Natural killer cell (primary cell): ENCODE data around the gene ATXN10. TPM values are rescaled to one million over a fixed set of nuclear protein-coding genes. Genes with fewer than 3 reads are reported as not detected.
"Not testable (repeated sequence)": the region's sequence is repeated elsewhere in the genome, so short reads cannot be mapped to it uniquely, and the experiment has no call there.

Source experiments
- ATAC-seq, 3 donors: fragments of 150-1000 bp in 2 of 3; fragments of 200-7000 bp in 1 of 3; cut with Tn5 transposase; 1 replicate in 1 of 3; 2 replicates in 2 of 3; pipeline ENCODE4 v1.10.0; 2021; ENCODE audit warnings: mild to moderate bottlenecking in 2 of 3, moderate library complexity in 2 of 3
- DNase-seq, 2 donors: peaks; one replicate each; pipeline versions ENCODE4 v3.0.0 to v3.0.0-alpha.2; 2013 to 2021; ENCODE audit warnings: mixed read lengths in 1 of 2
- H3K27ac ChIP-seq: one replicate; pipeline ENCODE4 v1.5.1; 2013; ENCODE audit warnings: mild to moderate bottlenecking, low read length
- H3K27me3 ChIP-seq: one replicate; pipeline ENCODE4 v1.6.1; 2013; ENCODE audit warnings: low read length; ENCODE audit not compliant: control insufficient read depth, insufficient read depth
- H3K36me3 ChIP-seq: one replicate; pipeline ENCODE4 v1.6.1; 2013; ENCODE audit warnings: low read length; ENCODE audit not compliant: control insufficient read depth, insufficient read depth
- H3K4me1 ChIP-seq: one replicate; pipeline ENCODE4 v1.6.1; 2013; ENCODE audit warnings: low read length; ENCODE audit not compliant: control insufficient read depth, insufficient read depth
- H3K4me3 ChIP-seq: one replicate; pipeline ENCODE4 v1.5.1; 2013; ENCODE audit warnings: low read length
- H3K9me3 ChIP-seq: one replicate; pipeline ENCODE4 v1.6.1; 2013; ENCODE audit warnings: low read length; ENCODE audit not compliant: control insufficient read depth, insufficient read depth
- H3K27ac Mint-ChIP-seq, 2 donors: one replicate each; pipeline ENCODE4 v1.8.0; 2022; ENCODE audit warnings: mild to moderate bottlenecking in 2 of 2, mixed read lengths in 2 of 2, moderate library complexity in 1 of 2
- H3K27me3 Mint-ChIP-seq, 2 donors: one replicate each; pipeline ENCODE4 v1.8.0; 2022; ENCODE audit warnings: low read depth in 2 of 2, mixed read lengths in 2 of 2
- H3K36me3 Mint-ChIP-seq: one replicate; pipeline ENCODE4 v1.8.0; 2022; ENCODE audit warnings: mixed read lengths
- H3K4me1 Mint-ChIP-seq, 2 donors: one replicate each; pipeline ENCODE4 v1.8.0; 2022; ENCODE audit warnings: mixed read lengths in 2 of 2
- H3K4me3 Mint-ChIP-seq: one replicate; pipeline ENCODE4 v1.8.0; 2022; ENCODE audit warnings: mild to moderate bottlenecking, moderate library complexity, mixed read lengths
- H3K9me3 Mint-ChIP-seq, 2 donors: one replicate each; pipeline ENCODE4 v1.8.0; 2022; ENCODE audit warnings: mixed read lengths in 2 of 2
- CTCF ChIP-seq: fragments of 200-600 bp; IDR thresholded peaks from one replicate; pipeline ENCODE4 v1.8.0; 2022; ENCODE audit warnings: antibody characterized with exemption
- WGBS: methylation state at CpG from one replicate; pipeline ENCODE4 v1.1.7; 2013; ENCODE audit warnings: missing lambda C conversion rate; ENCODE audit not compliant: insufficient coverage; 5-methylcytosine and 5-hydroxymethylcytosine counted together
- intact Hi-C: fragments of 100-400 bp; cut with micrococcal nuclease; formaldehyde crosslinking; loops from one replicate; pipeline ENCODE4 v1.14.2; 2022
- total RNA-seq, 4 donors: library from RNA; stranded (reverse); fragments of 120-200 nt in 1 of 4; gene quantifications; one replicate each; pipeline versions ENCODE4 v1.2.3 to v1.2.4, GENCODE V29; 2013 to 2022

Gene ATXN10, protein sequence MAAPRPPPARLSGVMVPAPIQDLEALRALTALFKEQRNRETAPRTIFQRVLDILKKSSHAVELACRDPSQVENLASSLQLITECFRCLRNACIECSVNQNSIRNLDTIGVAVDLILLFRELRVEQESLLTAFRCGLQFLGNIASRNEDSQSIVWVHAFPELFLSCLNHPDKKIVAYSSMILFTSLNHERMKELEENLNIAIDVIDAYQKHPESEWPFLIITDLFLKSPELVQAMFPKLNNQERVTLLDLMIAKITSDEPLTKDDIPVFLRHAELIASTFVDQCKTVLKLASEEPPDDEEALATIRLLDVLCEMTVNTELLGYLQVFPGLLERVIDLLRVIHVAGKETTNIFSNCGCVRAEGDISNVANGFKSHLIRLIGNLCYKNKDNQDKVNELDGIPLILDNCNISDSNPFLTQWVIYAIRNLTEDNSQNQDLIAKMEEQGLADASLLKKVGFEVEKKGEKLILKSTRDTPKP
- total RNA-seq = 10 to 100 TPM; 79.3 to 90.5 (median 88.8) TPM
- 126 TPM for total RNA-seq (2013)

DNA sequence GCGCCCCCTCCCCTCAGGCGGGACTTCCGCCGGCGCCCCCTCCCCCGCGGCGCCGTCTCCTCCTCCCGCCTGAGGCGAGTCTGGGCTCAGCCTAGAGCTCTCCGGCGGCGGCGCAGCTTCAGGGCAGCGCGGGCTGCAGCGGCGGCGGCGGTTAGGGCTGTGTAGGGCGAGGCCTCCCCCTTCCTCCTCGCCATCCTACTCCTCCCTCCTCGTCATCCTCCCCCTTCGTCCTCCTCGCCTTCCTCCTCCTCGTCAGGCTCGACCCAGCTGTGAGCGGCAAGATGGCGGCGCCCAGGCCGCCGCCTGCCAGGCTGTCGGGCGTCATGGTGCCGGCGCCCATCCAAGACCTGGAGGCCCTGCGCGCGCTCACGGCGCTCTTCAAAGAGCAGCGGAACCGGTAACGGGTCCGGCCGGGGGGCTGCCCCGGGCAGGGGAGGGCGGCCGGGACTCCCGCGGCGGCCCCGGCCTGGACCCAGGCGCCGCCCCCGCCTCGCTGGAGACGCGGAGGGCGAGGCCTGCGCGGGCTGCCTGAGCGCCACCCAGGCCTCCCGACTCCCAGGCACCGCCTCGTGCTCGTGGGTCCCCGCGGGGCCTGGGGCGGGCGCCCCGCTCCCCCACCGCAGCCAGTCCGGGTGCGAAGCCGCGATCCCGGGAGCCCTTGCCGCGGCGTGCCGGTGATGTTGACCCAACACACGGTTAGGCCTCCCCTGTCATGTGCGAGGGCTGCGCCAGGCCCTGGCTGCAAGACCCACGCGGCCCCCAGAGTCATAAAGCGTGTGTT, at the start of gene ATXN10:
Gene ATXN10, plus strand, starts transcription at position 52 of the 781 bp plus-strand sequence. Its CDS starts 230 bp downstream, at position 282.
- H3K27me3 ChIP-seq = no peaks in the 10 kb centered on the region
- H3K36me3 ChIP-seq = no peaks in the 10 kb centered on the region
- intact Hi-C loops = no loop called here
- H3K27ac ChIP-seq = peak within 1 kb of the TSS; percentile 69
- peaks cover 30 to 34% of the 10 kb centered on the region in 2 donors for H3K4me1 Mint-ChIP-seq
- TF ChIP-seq CTCF = no peak
- H3K27me3 Mint-ChIP-seq = peaks cover 4 to 7% of the 10 kb centered on the region in 2 donors
- WGBS = under 1% methylated on average over 89 of the region's 89 CpGs
- no peaks in the 10 kb centered on the region for H3K36me3 Mint-ChIP-seq
- peak within 1 kb of the TSS; percentile 93 for H3K4me3 Mint-ChIP-seq
- H3K27ac Mint-ChIP-seq = peak within 1 kb of the TSS; percentile 79 to 94
- DNase-seq (peak; percentile 47 to 79), ATAC-seq (peak; percentile 76 to 79 (median 76))
- H3K9me3 ChIP-seq = no peaks in the 10 kb centered on the region
- no peaks in the 10 kb centered on the region for H3K9me3 Mint-ChIP-seq
- H3K4me3 ChIP-seq = peak within 1 kb of the TSS; percentile 79
- H3K4me1 ChIP-seq = peaks cover 13% of the 10 kb centered on the region

GRCh38 chr22:45621836-45622600, 49.6 kb upstream of the ATXN10 start:
- 88% methylated on average over 11 of the region's 11 CpGs for WGBS
- Mint-ChIP-seq H3K36me3 (no peaks in the 10 kb centered on the region), H3K27me3 (peaks cover 0 to 3% of the 10 kb centered on the region in 2 donors), H3K4me3 (no peak overlapping the region), H3K27ac (no peak overlapping the region), H3K4me1 (peaks cover 4 to 5% of the 10 kb centered on the region in 2 donors), H3K9me3 (no peaks in the 10 kb centered on the region)
- ATAC-seq (no peak), DNase-seq (no peak)
- Histone ChIP-seq H3K4me3 (no peak overlapping the region), H3K27ac (no peak overlapping the region), H3K4me1 (no peaks in the 10 kb centered on the region), H3K36me3 (no peaks in the 10 kb centered on the region), H3K27me3 (no peaks in the 10 kb centered on the region), H3K9me3 (no peaks in the 10 kb centered on the region)
- TF ChIP-seq CTCF = no peak
- intact Hi-C loops = no loop called here

- not testable (repeated sequence) for H3K4me3 ChIP-seq, H3K9me3 Mint-ChIP-seq
Observed at GRCh38 chr22:45623464-45624145, 48.0 kb upstream of the ATXN10 start.

More at GRCh38 chr22:45623464-45624145, 48.0 kb upstream of the ATXN10 start:
- H3K4me1 ChIP-seq, DNase-seq, H3K27me3 Mint-ChIP-seq, H3K4me3 Mint-ChIP-seq, H3K27ac ChIP-seq, H3K27ac Mint-ChIP-seq, H3K36me3 ChIP-seq, ATAC-seq, H3K9me3 ChIP-seq, H3K4me1 Mint-ChIP-seq, H3K36me3 Mint-ChIP-seq, H3K27me3 ChIP-seq, intact Hi-C loops: not testable (repeated sequence)
- no CpG with 5 or more reads among the region's 3 CpGs for WGBS
